ENCODE data around the gene SLC1A4. TPM values are rescaled to one million over a fixed set of nuclear protein-coding genes. Genes with fewer than 3 reads are reported as not detected.

The SLC1A4 gene
- total and polyA plus RNA-seq, 2 of the 4 experiments (the other 2 are of a cell fraction): 6.8 to 8.1 TPM

DNA sequence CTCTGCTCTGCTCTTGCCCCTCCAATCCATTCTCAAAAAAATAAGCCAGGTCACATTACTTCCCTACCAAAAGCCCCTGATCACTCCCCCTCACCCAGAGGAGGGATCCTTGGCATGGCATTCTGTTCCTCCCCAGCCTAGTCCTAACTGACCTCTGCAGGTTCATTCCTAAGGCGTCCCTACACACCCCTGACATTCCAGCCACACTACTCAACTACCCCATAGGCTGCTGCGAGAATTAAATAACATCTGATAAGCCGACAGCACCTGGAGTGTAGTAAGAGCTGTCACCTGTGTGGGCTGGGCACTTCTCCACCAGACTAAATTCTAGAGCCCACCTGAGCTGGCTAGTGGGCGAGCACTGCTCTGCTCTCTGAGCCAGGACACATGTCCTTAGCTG is 44.7 kb upstream of the SLC1A4 start:
- no peak overlapping the region for H3K23ac ChIP-seq (ENCODE audit: low read depth, low read length)
- H4K20me1 ChIP-seq (ENCODE audit: insufficient read depth, low read length): no peaks in the 10 kb centered on the region
- H2BK5ac ChIP-seq (ENCODE audit: low read depth, low read length, poor library complexity, severe bottlenecking): no peak overlapping the region
- ChIA-PET CTCF (no interaction called here), POLR2A (ENCODE audit: unreplicated experiment) (no interaction called here)
- H3K36me3 ChIP-seq (ENCODE audit: control insufficient read depth, insufficient read depth, low read length): no peaks in the 10 kb centered on the region
- H2AK9ac ChIP-seq (replicated peaks; ENCODE audit: low read depth, low read length, poor library complexity): no peak overlapping the region
- H2BK15ac ChIP-seq (ENCODE audit: low read depth, low read length): no peak overlapping the region
- 90% methylated on average over 1 of the region's 4 CpGs; no CpG with 5 or more reads in 1 of the 2 experiments for WGBS, 2 experiments (ENCODE audit: extremely low coverage in 2 of 2, insufficient read length in 1 of 2)
- no peak overlapping the region for H3K4me2 ChIP-seq (ENCODE audit: low read depth, low read length)
- H3K4ac ChIP-seq (ENCODE audit: low read depth, low read length): no peak overlapping the region
- no peak overlapping the region for H4K91ac ChIP-seq (ENCODE audit: insufficient read depth, low read depth, low read length)
- ATAC-seq (ENCODE audit: low read depth): no peak
- peaks cover 7% of the 10 kb centered on the region; the same call in 1 of the 2 replicates for H3K4me1 ChIP-seq (ENCODE audit: control insufficient read depth, insufficient read depth, low read length)
- peak overlapping the region; percentile 8 for H2AFZ ChIP-seq (replicated peaks; ENCODE audit: low read length, poor library complexity)
- no peaks in the 10 kb centered on the region for H3K79me1 ChIP-seq (ENCODE audit: low read depth in 1 of 2, low read length in 2 of 2)
- in situ Hi-C loops (cut with MboI; ENCODE audit: low sequenced_read_pairs) (no loop called here), intact Hi-C loops (cut with micrococcal nuclease) (no loop called here), dilution Hi-C loops (cut with HindIII; ENCODE audit: low sequenced_read_pairs, unreplicated experiment) (no loop called here)
- no peak overlapping the region for H2AK5ac ChIP-seq (ENCODE audit: low read depth, low read length)
- no TSS peak for BruUV-seq (replicated peaks)
- no peak overlapping the region for H3K4me3 ChIP-seq (ENCODE audit: insufficient read depth, low read depth, low read length)
- TF ChIP-seq, protein P1, sequence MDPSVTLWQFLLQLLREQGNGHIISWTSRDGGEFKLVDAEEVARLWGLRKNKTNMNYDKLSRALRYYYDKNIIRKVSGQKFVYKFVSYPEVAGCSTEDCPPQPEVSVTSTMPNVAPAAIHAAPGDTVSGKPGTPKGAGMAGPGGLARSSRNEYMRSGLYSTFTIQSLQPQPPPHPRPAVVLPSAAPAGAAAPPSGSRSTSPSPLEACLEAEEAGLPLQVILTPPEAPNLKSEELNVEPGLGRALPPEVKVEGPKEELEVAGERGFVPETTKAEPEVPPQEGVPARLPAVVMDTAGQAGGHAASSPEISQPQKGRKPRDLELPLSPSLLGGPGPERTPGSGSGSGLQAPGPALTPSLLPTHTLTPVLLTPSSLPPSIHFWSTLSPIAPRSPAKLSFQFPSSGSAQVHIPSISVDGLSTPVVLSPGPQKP (IDR thresholded peaks at IDR 0.05; ENCODE audit: borderline replicate concordance, low read depth, low read length): no peak
- TF ChIP-seq CEBPB (IDR thresholded peaks at IDR 0.05; ENCODE audit: low read depth, low read length): no peak
- H2BK20ac ChIP-seq (ENCODE audit: low read depth, low read length): no peak overlapping the region
- no peak overlapping the region for H3K27ac ChIP-seq (ENCODE audit: insufficient read depth, low read length)
- H3K18ac ChIP-seq (ENCODE audit: low read depth, low read length): no peak overlapping the region
- H3K27me3 ChIP-seq (ENCODE audit: control insufficient read depth, insufficient read depth, low read length): peaks cover 26% of the 10 kb centered on the region
- H3K56ac ChIP-seq (ENCODE audit: extremely low read depth, insufficient read depth, low read length): no peak overlapping the region
- H3K14ac ChIP-seq (replicated peaks; ENCODE audit: low read depth, low read length): no peak overlapping the region
- no peak overlapping the region for H3K9ac ChIP-seq (ENCODE audit: low read depth, low read length)
- no peak overlapping the region for H4K8ac ChIP-seq (ENCODE audit: low read depth in 2 of 2, low read length in 2 of 2)
- H3K9me1 ChIP-seq (ENCODE audit: insufficient read depth, low read length): 0 out of 2 replicates have a peak, but pooled peaks cover 10% of the 10 kb centered on the region
- no peak overlapping the region for H2BK120ac ChIP-seq (ENCODE audit: low read depth, low read length)
- no peak for DNase-seq
- no peaks in the 10 kb centered on the region for H3K9me3 ChIP-seq (ENCODE audit: control insufficient read depth, insufficient read depth, low read length)
- no peak overlapping the region for H4K5ac ChIP-seq (ENCODE audit: low read depth, low read length)

All from IMR-90 (cell line).